Measurements from ENCODE around the gene PRKACB.

The PRKACB gene

GRCh38 chr1:84170171-84170570 is 26.1 kb downstream of the PRKACB start:
- ChIA-PET CTCF (no interaction called here), POLR2A (ENCODE audit: low non-redundant PET) (no interaction called here)
- no peak overlapping the region for H3K27ac ChIP-seq
- no peak for DNase-seq (ENCODE audit: low spot score)
- TF ChIP-seq CTCF (conservative IDR thresholded peaks at IDR 0.05; ENCODE audit: low read depth), result no peak

DNA sequence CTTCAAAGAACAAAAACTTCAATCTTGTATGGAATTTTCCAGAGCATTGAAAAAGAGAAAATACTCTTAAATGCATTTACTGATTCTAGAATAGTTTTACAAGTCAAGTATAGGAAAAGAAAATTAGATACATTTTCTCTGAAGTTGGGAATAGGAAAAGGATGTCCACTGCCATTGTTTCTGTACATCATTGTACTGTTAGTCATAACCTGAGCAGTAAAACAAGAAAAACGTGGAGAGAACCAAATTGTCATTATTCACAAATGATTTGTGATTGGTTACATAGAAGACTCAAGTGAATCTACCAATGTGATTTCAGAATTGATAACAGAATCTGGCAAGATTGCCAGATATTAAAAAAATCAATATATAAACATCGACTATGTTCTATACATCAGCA is 27.4 kb downstream of the PRKACB start:
- no peak for TF ChIP-seq CTCF (conservative IDR thresholded peaks at IDR 0.05; ENCODE audit: low read depth)
- no peak for DNase-seq (ENCODE audit: low spot score)
- no peak overlapping the region for H3K27ac ChIP-seq
- ChIA-PET CTCF (no interaction called here), POLR2A (ENCODE audit: low non-redundant PET) (no interaction called here)

GRCh38 chr1:84174051-84174556 is 30.0 kb downstream of the PRKACB start:
- ChIA-PET POLR2A (ENCODE audit: low non-redundant PET) (no interaction called here), CTCF (no interaction called here)
- H3K27ac ChIP-seq, result no peak overlapping the region
- peak; percentile 46 for DNase-seq (ENCODE audit: low spot score)
- no peak for TF ChIP-seq CTCF (conservative IDR thresholded peaks at IDR 0.05; ENCODE audit: low read depth)

DNA sequence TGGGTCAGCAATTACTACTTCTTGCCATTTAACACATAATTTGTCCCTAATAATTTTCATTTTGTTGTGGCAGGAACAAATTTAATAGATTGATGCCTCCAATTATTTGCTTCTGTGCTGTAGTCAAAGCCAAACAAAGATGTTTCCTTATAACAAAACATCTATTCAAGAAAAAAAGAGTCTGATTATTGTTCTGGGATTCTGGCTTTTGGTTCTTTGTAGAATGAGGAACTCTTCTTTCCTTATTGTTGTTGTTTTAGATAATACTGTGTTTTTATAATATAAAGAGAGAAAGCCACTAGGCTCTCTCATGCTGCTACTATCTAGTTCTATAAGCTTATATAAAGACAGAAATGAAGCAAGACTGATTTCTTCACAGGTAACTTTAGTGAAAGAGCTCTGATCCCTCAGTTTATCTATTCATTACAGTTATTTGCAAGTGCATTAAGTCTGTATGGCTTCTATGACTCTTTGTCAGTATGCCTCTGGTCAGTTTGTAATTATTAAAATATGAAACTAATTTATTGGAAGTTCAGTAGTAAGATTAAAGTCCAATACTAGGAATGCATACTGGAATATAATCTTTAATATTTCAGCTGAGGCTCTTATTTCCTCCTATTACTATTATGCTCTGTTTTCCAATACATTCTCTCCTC is 37.4 kb downstream of the PRKACB start:
- ChIA-PET POLR2A (ENCODE audit: low non-redundant PET) (no interaction called here), CTCF (interaction anchor here (0.7 to 1.0 kb wide), 2 partner anchors 25 to 236 kb away, joined by 3 to 5 read pairs; no protein-coding TSS in a partner anchor)
- no peak for TF ChIP-seq CTCF (conservative IDR thresholded peaks at IDR 0.05; ENCODE audit: low read depth)
- DNase-seq (ENCODE audit: low spot score), result no peak
- no peak overlapping the region for H3K27ac ChIP-seq

DNA sequence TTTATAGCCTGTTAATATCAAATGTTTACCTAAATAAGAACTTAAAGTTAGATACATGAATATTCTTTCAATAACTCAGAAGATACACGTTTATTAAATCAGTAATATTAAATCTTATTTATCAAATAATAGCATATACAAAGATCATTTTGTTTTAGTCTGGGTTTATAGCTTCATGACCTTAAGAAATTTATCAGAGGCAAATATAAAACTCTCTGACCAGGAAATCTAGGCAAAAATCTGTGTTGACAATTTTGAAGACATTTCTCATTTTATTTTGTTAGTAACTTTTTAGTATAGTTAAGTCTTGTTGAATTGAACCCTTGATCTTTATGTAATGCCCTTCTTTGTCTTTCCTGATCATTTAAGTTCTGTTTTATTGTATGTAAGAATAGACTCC is 46.4 kb downstream of the PRKACB start:
- TF ChIP-seq CTCF (conservative IDR thresholded peaks at IDR 0.05; ENCODE audit: low read depth), result no peak
- ChIA-PET POLR2A (ENCODE audit: low non-redundant PET) (no interaction called here), CTCF (no interaction called here)
- H3K27ac ChIP-seq, result no peak overlapping the region
- no peak for DNase-seq (ENCODE audit: low spot score)

DNA sequence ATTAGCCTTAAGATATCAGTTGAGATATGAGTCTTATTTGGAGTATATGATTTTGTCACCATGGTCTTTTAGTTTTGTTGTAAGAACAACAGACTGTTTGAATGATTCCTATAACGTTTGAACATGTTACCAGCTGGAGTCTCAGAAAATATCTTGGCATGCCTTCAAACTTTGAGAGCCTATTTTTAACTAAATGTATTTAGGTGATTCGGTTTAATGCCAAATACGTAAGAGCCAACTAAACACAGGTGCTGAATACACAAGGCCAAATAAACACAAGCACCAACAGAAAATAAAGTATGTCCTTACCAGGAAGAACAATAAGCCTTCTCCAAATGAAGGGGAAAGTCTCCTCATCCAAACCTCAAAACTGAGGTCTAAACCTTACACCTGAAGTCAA is 48.6 kb downstream of the PRKACB start:
- POLR2A ChIA-PET (ENCODE audit: low non-redundant PET), result no interaction called here
- TF ChIP-seq CTCF (conservative IDR thresholded peaks at IDR 0.05; ENCODE audit: low read depth), result no peak
- no peak for DNase-seq (ENCODE audit: low spot score)
- CTCF ChIA-PET, result no interaction called here
- no peak overlapping the region for H3K27ac ChIP-seq

Data from RWPE1 (cell line).